H1 (cell line): ENCODE results near the gene KRTAP10-12. TPM values are rescaled to one million over a fixed set of nuclear protein-coding genes. Genes with fewer than 3 reads are reported as not detected.
A peak's percentile ranks its signal among the peaks of the same experiment; 100 is the strongest.

ENCODE experiments used
- ASH2L ChIP-seq: fragments of 200-600, 300-600 bp; sonication (generic); IDR thresholded peaks from one replicate; pipeline ENCODE4 v1.7.1; 2017; ENCODE audit warnings: low read length
- BACH1 ChIP-seq: IDR thresholded peaks from 2 replicates; pipeline ENCODE4 v1.6.1; 2012; ENCODE audit warnings: low read length, improper control_type of control experiment
- BCL11A ChIP-seq, 2 experiments: IDR thresholded peaks; one replicate each; pipeline ENCODE4 v1.6.1; 2011; ENCODE audit warnings: low read depth in 2 of 2, low read length in 2 of 2, mild to moderate bottlenecking in 2 of 2
- BRCA1 ChIP-seq: IDR thresholded peaks from 2 replicates; pipeline ENCODE4 v1.6.1; 2012; ENCODE audit warnings: low read depth, low read length, improper control_type of control experiment
- CBX5 ChIP-seq: fragments of 300-800, 300-1000 bp; sonication (generic); IDR thresholded peaks from 2 replicates; pipeline ENCODE4 v1.7.1; 2016; ENCODE audit warnings: antibody characterized with exemption, low read length, low read depth
- CEBPB ChIP-seq: IDR thresholded peaks from 2 replicates; pipeline ENCODE4 v1.6.1; 2012; ENCODE audit warnings: low read depth, low read length
- CHD1 ChIP-seq: IDR thresholded peaks from 2 replicates; pipeline ENCODE4 v1.6.1; 2012; ENCODE audit warnings: low read depth, low read length, improper control_type of control experiment
- HDAC2 ChIP-seq, 2 experiments: fragments of 300-600 bp in 1 of 2; sonication (generic) in 1 of 2; IDR thresholded peaks; 2 replicates each; pipeline ENCODE4 v1.6.1; 2011 to 2012; ENCODE audit warnings: low read depth in 2 of 2, low read length in 2 of 2, mild to moderate bottlenecking in 2 of 2, moderate library complexity in 2 of 2, borderline replicate concordance in 1 of 2, inconsistent platforms in 1 of 2
- HDAC6 ChIP-seq: IDR thresholded peaks from one replicate; pipeline ENCODE4 v1.7.1; 2012; ENCODE audit warnings: low read depth, mild to moderate bottlenecking, inconsistent platforms, low read length, moderate library complexity
- JUN ChIP-seq: IDR thresholded peaks from 2 replicates; pipeline ENCODE4 v1.6.1; 2011; ENCODE audit warnings: low read depth, mild to moderate bottlenecking, improper control_type of control experiment, low read length
- JUND ChIP-seq: IDR thresholded peaks from 2 replicates; pipeline ENCODE4 v1.6.1; 2011; ENCODE audit warnings: mild to moderate bottlenecking, improper control_type of control experiment, low read length
- KDM1A ChIP-seq: fragments of 200-600, 300-600 bp; sonication (generic); IDR thresholded peaks from 2 replicates; pipeline ENCODE4 v1.7.1; 2016; ENCODE audit warnings: mild to moderate bottlenecking, low read length, borderline replicate concordance
- NRF1 ChIP-seq: IDR thresholded peaks from 2 replicates; pipeline ENCODE4 v1.6.1; 2011; ENCODE audit warnings: mild to moderate bottlenecking, low read depth, low read length, improper control_type of control experiment
- RAD21 ChIP-seq, 2 experiments: IDR thresholded peaks in 1 of 2; conservative IDR thresholded peaks in 1 of 2; 2 replicates each; pipeline ENCODE4 v1.6.1; 2011; ENCODE audit warnings: low read depth in 2 of 2, low read length in 2 of 2, improper control_type of control experiment in 1 of 2, inconsistent platforms in 1 of 2, mild to moderate bottlenecking in 1 of 2, moderate library complexity in 1 of 2
- SIN3A ChIP-seq, 2 experiments: IDR thresholded peaks in 1 of 2; conservative IDR thresholded peaks in 1 of 2; 2 replicates each; pipeline ENCODE4 v1.6.1; 2011 to 2012; ENCODE audit warnings: low read length in 2 of 2, improper control_type of control experiment in 1 of 2, low read depth in 1 of 2, mild to moderate bottlenecking in 1 of 2
- TAF7 ChIP-seq: optimal IDR thresholded peaks from 2 replicates; pipeline ENCODE3; 2011; ENCODE audit warnings: low read depth, mild to moderate bottlenecking, inconsistent platforms, low read length, moderate library complexity, borderline replicate concordance
- TEAD4 ChIP-seq: IDR thresholded peaks from 2 replicates; pipeline ENCODE4 v1.6.1; 2012; ENCODE audit warnings: low read depth, low read length, inconsistent platforms, mixed read lengths
- polyA plus RNA-seq, 7 experiments: library from polyadenylated mRNA; depleted of rRNA in 3 of 7; stranded (reverse) in 5 of 7; unstranded in 2 of 7; fragments of >200 nt in 5 of 7; fragments of 200-250 nt in 2 of 7; gene quantifications; 1 replicate in 5 of 7; 2 replicates in 1 of 7; 4 replicates in 1 of 7; pipeline versions ENCODE4 v1.2.1 to v1.2.3, GENCODE V29; 2011 to 2013; ENCODE audit warnings: missing spikeins in 2 of 7, mixed read lengths in 2 of 7
- total RNA-seq: library from RNA; stranded (reverse); fragmentation: NEBNext Ultra II Directional; extraction: Animal tissue kit (Norgen Biotek cat#: 25700); gene quantifications from 2 replicates; pipeline ENCODE4 v1.2.1, GENCODE V29; 2021
- TF ChIP-seq, protein P1 (sequence below): IDR thresholded peaks from 2 replicates; pipeline ENCODE4 v1.6.1; 2012; ENCODE audit warnings: inconsistent platforms
- TF ChIP-seq, protein P2 (sequence below), 3 experiments: IDR thresholded peaks; 1 replicate in 2 of 3; 2 replicates in 1 of 3; pipeline versions ENCODE4 v1.5.1 to v1.6.1; 2011; ENCODE audit warnings: low read length in 3 of 3, mild to moderate bottlenecking in 3 of 3, inconsistent platforms in 2 of 3, low read depth in 1 of 3, moderate library complexity in 1 of 3; ENCODE audit not compliant: insufficient read depth in 1 of 3; ENCODE audit errors: control extremely low read depth in 1 of 3

The KRTAP10-12 gene
- total and polyA plus RNA-seq, 2 of the 8 experiments (the other 6 are each of a cell fraction or from before 2014, with no cell fraction given), result not detected

DNA sequence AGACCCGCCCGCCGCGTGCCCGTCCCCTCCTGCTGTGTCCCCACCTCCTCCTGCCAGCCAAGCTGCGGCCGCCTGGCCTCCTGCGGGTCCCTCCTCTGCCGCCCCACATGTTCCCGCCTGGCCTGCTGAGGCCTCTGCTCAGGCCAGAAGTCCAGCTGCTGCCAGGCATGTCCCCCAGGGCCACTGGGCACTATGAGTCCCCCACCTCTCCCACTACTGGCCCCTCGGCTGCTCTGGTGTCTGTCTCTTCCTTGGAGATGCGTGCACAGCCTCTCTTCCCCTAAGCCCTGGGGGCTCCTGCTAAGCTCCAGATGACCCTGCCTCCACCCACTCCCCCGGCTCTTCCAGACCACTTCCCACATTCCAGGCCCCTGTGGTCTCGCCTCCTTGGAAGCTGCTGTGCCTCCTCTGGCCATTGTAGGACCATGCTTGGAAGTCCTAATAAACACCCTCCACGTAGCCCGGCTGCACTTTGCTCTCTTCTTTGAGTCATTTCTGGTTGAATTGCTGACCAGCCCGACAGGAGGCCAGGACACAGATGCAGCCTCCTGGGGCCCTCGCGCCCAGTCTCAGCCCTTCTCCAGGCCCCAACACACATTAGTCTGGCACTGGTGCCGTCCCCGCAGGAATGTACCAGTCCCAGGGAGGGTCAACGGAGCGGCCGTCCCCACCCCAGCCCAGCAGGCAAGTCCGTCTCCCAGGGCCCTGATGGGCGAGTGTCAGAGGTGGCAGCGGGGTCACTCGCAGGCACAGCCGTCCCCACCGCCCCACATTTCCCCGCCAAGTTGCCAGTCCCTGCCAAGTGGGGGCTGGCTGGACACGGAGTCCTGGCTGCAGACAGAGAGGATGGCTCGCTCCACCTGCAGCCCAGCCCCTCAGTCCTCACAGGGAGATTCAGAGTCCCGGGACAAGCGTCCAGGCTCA lies 1.1 kb downstream of the KRTAP10-12 start (continued):
- TF ChIP-seq CEBPB, result no peak
- TF ChIP-seq KDM1A, result no peak
- 0 out of 4 replicates have a peak, but pooled peaks of 1 of the 2 experiments have one; percentile 4 for TF ChIP-seq RAD21 (IDR thresholded peaks at IDR 0.05 in 1 of 2, conservative IDR thresholded peaks at IDR 0.05 in 1 of 2; ENCODE audit: low read depth in 2 of 2, low read length in 2 of 2)
- TF ChIP-seq NRF1, result no peak
- TF ChIP-seq, protein P1, sequence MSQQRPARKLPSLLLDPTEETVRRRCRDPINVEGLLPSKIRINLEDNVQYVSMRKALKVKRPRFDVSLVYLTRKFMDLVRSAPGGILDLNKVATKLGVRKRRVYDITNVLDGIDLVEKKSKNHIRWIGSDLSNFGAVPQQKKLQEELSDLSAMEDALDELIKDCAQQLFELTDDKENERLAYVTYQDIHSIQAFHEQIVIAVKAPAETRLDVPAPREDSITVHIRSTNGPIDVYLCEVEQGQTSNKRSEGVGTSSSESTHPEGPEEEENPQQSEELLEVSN, result peak; percentile 28; the same call in 1 of the 2 replicates
- TF ChIP-seq, protein P2, sequence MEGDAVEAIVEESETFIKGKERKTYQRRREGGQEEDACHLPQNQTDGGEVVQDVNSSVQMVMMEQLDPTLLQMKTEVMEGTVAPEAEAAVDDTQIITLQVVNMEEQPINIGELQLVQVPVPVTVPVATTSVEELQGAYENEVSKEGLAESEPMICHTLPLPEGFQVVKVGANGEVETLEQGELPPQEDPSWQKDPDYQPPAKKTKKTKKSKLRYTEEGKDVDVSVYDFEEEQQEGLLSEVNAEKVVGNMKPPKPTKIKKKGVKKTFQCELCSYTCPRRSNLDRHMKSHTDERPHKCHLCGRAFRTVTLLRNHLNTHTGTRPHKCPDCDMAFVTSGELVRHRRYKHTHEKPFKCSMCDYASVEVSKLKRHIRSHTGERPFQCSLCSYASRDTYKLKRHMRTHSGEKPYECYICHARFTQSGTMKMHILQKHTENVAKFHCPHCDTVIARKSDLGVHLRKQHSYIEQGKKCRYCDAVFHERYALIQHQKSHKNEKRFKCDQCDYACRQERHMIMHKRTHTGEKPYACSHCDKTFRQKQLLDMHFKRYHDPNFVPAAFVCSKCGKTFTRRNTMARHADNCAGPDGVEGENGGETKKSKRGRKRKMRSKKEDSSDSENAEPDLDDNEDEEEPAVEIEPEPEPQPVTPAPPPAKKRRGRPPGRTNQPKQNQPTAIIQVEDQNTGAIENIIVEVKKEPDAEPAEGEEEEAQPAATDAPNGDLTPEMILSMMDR (IDR thresholded peaks at IDR 0.05; ENCODE audit: control extremely low read depth in 1 of 3, insufficient read depth in 1 of 3, low read depth in 1 of 3, low read length in 3 of 3), result no peak
- no peak for TF ChIP-seq JUN
- no peak for TF ChIP-seq BACH1
- TF ChIP-seq JUND, result no peak
- no peak for TF ChIP-seq HDAC2 (IDR thresholded peaks at IDR 0.05; ENCODE audit: borderline replicate concordance in 1 of 2, low read depth in 2 of 2, low read length in 2 of 2)
- TF ChIP-seq BRCA1, result no peak
- TF ChIP-seq TAF7, result no peak
- TF ChIP-seq CBX5, result no peak
- no peak for TF ChIP-seq SIN3A (conservative IDR thresholded peaks at IDR 0.05 in 1 of 2, IDR thresholded peaks at IDR 0.05 in 1 of 2; ENCODE audit: low read depth in 1 of 2, low read length in 2 of 2)
- no peak for TF ChIP-seq ASH2L
- TF ChIP-seq BCL11A (IDR thresholded peaks at IDR 0.05; ENCODE audit: low read depth in 2 of 2, low read length in 2 of 2), result no peak
- TF ChIP-seq CHD1, result no peak
- peak; percentile 86 for TF ChIP-seq TEAD4
- no peak for TF ChIP-seq HDAC6
